ENCODE data around the gene PPHLN1. TPM values are rescaled to one million over a fixed set of nuclear protein-coding genes. Genes with fewer than 3 reads are reported as not detected.

PPHLN1 gene, protein sequence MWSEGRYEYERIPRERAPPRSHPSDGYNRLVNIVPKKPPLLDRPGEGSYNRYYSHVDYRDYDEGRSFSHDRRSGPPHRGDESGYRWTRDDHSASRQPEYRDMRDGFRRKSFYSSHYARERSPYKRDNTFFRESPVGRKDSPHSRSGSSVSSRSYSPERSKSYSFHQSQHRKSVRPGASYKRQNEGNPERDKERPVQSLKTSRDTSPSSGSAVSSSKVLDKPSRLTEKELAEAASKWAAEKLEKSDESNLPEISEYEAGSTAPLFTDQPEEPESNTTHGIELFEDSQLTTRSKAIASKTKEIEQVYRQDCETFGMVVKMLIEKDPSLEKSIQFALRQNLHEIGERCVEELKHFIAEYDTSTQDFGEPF
- total RNA-seq, result 100 to 1,000 TPM in 1 of 2 experiments, 10 to 100 TPM in 1; 98.0 to 104 TPM
- 100 to 1,000 TPM; 152 to 160 TPM for polyA plus RNA-seq

DNA sequence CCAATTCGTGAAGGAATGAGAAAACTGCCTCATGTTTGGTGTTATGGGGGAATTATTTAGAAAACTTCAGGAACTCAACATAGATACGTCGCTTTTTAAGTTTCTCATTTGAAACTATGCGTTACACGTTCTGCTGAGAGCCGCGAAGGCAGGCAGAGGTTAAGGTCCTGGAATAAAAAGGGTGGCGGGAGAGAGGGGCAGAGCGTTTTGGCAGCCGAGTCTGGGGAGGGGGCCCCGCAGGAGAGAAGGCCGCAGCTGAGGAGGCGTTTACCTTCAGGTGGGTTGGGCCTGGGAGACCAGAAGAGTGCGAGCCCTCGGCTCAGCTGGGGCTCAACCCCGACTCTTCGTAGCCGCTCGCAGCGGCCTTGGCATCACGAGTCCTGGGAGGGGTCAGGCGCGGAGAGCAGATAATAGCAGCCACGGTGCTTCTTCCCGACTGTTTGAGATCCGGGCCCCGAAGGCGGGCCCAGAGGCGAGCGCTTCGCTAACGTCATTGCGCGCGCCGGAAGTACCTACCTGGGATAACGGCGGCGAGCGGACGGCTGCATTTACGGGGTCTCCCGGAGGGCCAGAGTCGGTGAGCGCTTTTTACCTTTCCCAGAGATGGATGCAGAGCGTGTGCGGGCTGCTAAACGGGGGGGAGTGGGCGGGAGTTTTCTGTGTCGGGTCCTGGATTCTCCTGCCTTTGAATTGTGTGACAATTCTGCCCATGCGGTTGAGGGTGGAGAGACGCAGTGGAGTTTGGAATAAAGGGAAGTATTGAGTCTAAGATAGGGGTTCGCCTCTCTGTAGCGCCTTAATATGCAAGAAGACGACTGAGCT lies at the start of gene PPHLN1, which contains the start of gene ZCRB1:
PPHLN1 (plus strand) TSS at position 515 of the 822 bp plus-strand sequence. CDS start 9,736 bp downstream, outside the sequence.
ZCRB1 (minus strand) TSS at position 442 of the 822 bp plus-strand sequence. CDS start 1,992 bp downstream, outside the sequence.
- Histone ChIP-seq H3K36me3 (ENCODE audit: insufficient read depth, low read length) (no peaks in the 10 kb centered on the region), H3K27ac (ENCODE audit: low read depth, low read length) (peak within 1 kb of the TSS; percentile 79), H3K27me3 (ENCODE audit: insufficient read depth, low read length) (no peaks in the 10 kb centered on the region), H3K4me3 (ENCODE audit: low read length in 2 of 2) (peak within 1 kb of the TSS; percentile 69 to 84), H3K4me1 (ENCODE audit: insufficient read depth, low read length) (peaks cover 46% of the 10 kb centered on the region), H3K9me3 (ENCODE audit: control insufficient read depth in 1 of 2, low read length in 2 of 2) (no peaks in the 10 kb centered on the region)
- DNase-seq, result peak; percentile 74 to 78 (median 76)
- H3K27me3 Mint-ChIP-seq, result no peaks in the 10 kb centered on the region
- CTCF ChIA-PET (ENCODE audit: partially characterized antibody), result interaction anchor here (1.6 kb wide), 1 partner anchor 10 kb away, joined by 4 read pairs; no protein-coding TSS in a partner anchor
- POLR2A ChIA-PET (ENCODE audit: partially characterized antibody), result interaction anchor here (0.6 to 1.4 kb wide), 5 partner anchors 9 to 1481 kb away, joined by 3 to 5 read pairs (median 4); partner anchors contain the start of genes TWF1 and YAF2
- peak within 1 kb of the TSS; percentile 89 to 99 (median 99) for H3K27ac Mint-ChIP-seq
- peak within 1 kb of the TSS; percentile 94 to 99 (median 99) for H3K4me3 Mint-ChIP-seq
- peaks cover 9 to 18% of the 10 kb centered on the region in 2 donors for H3K36me3 Mint-ChIP-seq
- peaks cover 29 to 60% (median 48%) of the 10 kb centered on the region in 4 donors for H3K4me1 Mint-ChIP-seq
- peaks cover 0 to 1% (median 0%) of the 10 kb centered on the region in 8 donors for H3K9me3 Mint-ChIP-seq
- intact Hi-C loops (cut with micrococcal nuclease), result loop anchor here (1.0 to 5.0 kb wide), 3 partner anchors 88 to 1481 kb away; partner anchors contain the start of genes GXYLT1, TWF1 and YAF2

DNA sequence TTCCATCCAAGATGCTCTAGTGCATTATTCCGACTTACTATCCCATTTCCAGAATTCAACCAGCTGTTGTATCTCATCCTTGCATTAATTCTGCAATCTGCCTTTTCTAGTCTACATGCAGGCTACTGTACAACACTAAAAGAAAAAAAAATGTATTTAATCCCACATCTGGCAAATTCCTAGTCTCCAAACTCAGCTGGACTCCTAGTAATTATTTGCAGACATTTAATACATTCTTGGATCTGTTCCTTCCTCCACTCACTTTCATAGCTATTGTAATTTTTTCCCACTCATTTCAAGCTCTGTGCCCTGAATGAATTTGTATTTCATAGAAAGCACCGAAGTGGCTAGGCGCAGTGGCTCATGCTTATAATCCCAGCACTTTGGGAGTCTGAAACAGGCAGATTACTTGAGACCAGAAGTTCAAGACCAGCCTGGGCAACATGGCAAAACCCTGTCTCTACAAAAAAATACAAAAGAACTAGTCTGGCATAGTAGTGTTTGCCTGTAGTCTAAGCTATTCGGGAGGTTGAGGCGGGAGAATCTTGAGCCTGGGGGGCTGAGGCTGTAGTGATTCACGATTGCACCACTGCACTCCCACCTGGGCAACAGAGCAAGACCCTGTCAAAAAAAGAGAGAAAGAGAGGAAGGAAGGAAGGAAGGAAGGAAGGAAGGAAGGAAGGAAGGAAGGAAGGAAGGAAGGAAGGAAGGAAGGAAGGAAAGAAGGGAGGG lies 48.4 kb upstream of the PPHLN1 start:
- Histone ChIP-seq H3K9me3 (ENCODE audit: control insufficient read depth in 1 of 2, low read length in 2 of 2) (no peaks in the 10 kb centered on the region), H3K27me3 (ENCODE audit: insufficient read depth, low read length) (no peaks in the 10 kb centered on the region), H3K27ac (ENCODE audit: low read depth, low read length) (no peak overlapping the region), H3K36me3 (ENCODE audit: insufficient read depth, low read length) (no peaks in the 10 kb centered on the region), H3K4me3 (ENCODE audit: low read length in 2 of 2) (no peak overlapping the region), H3K4me1 (ENCODE audit: insufficient read depth, low read length) (no peaks in the 10 kb centered on the region)
- intact Hi-C loops (cut with micrococcal nuclease), result no loop called here
- H3K4me1 Mint-ChIP-seq, result no peaks in the 10 kb centered on the region
- H3K36me3 Mint-ChIP-seq, result no peaks in the 10 kb centered on the region
- H3K9me3 Mint-ChIP-seq, result peaks cover 0 to 2% (median 0%) of the 10 kb centered on the region in 8 donors
- no peak for DNase-seq
- H3K4me3 Mint-ChIP-seq, result no peak overlapping the region
- CTCF ChIA-PET (ENCODE audit: partially characterized antibody), result no interaction called here
- POLR2A ChIA-PET (ENCODE audit: partially characterized antibody), result no interaction called here
- peaks cover 0 to 1% of the 10 kb centered on the region in 2 donors for H3K27me3 Mint-ChIP-seq
- no peak overlapping the region for H3K27ac Mint-ChIP-seq

DNA sequence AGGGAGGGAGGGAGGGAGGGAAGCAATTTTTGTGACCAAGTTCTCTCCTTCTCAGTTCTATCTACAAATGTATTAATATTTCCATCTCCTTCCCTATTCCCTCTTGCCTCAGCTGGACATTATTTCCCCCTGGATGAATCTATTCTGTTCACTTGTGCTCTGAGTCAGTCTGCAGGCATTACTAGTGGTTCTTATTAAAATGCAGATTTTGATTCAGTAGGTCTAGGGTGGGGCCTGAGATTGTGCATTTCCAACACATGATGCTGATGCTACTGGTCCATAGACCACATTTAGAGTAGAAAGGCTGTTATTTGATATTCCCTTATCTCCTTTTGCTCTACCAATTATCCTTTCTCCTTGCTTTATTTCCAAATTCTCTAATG lies 47.8 kb upstream of the PPHLN1 start:
- intact Hi-C loops (cut with micrococcal nuclease), result no loop called here
- CTCF ChIA-PET (ENCODE audit: partially characterized antibody), result no interaction called here
- Histone ChIP-seq H3K4me1 (ENCODE audit: insufficient read depth, low read length) (no peaks in the 10 kb centered on the region), H3K27ac (ENCODE audit: low read depth, low read length) (no peak overlapping the region), H3K36me3 (ENCODE audit: insufficient read depth, low read length) (no peaks in the 10 kb centered on the region), H3K27me3 (ENCODE audit: insufficient read depth, low read length) (no peaks in the 10 kb centered on the region), H3K4me3 (ENCODE audit: low read length in 2 of 2) (no peak overlapping the region), H3K9me3 (ENCODE audit: control insufficient read depth in 1 of 2, low read length in 2 of 2) (no peaks in the 10 kb centered on the region)
- Mint-ChIP-seq H3K4me1 (no peaks in the 10 kb centered on the region), H3K27ac (no peak overlapping the region), H3K4me3 (no peak overlapping the region), H3K9me3 (peaks cover 0 to 2% (median 0%) of the 10 kb centered on the region in 8 donors), H3K27me3 (peaks cover 0 to 1% of the 10 kb centered on the region in 2 donors), H3K36me3 (no peaks in the 10 kb centered on the region)
- DNase-seq, result no peak
- POLR2A ChIA-PET (ENCODE audit: partially characterized antibody), result no interaction called here

DNA sequence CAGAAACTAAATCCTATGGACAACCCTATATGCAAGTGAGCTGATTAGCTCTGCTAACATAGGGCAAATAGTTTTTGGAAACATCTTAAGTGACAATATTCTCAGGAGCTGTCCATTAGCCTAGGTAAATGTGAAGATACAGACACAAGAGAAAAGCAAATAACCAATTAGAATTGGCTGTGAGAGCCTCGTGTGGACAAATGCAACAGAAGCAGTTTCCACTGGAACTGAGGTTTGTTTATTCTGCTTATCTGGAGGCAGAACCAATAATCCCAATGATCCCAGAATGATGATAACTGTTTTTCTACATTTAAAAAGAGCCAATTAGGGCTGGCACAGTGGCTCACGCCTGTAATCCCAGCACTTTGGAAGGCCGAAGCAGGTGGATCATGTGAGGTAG lies 44.7 kb upstream of the PPHLN1 start:
- POLR2A ChIA-PET (ENCODE audit: partially characterized antibody), result no interaction called here
- Mint-ChIP-seq H3K36me3 (no peaks in the 10 kb centered on the region), H3K27me3 (peaks cover 0 to 1% of the 10 kb centered on the region in 2 donors), H3K9me3 (peaks cover 0 to 2% (median 0%) of the 10 kb centered on the region in 8 donors), H3K27ac (no peak overlapping the region), H3K4me3 (no peak overlapping the region), H3K4me1 (peaks cover 0 to 3% (median 0%) of the 10 kb centered on the region in 4 donors)
- Histone ChIP-seq H3K4me3 (ENCODE audit: low read length in 2 of 2) (no peak overlapping the region), H3K27ac (ENCODE audit: low read depth, low read length) (no peak overlapping the region), H3K4me1 (ENCODE audit: insufficient read depth, low read length) (no peaks in the 10 kb centered on the region), H3K36me3 (ENCODE audit: insufficient read depth, low read length) (no peaks in the 10 kb centered on the region), H3K27me3 (ENCODE audit: insufficient read depth, low read length) (no peaks in the 10 kb centered on the region), H3K9me3 (ENCODE audit: control insufficient read depth in 1 of 2, low read length in 2 of 2) (no peaks in the 10 kb centered on the region)
- no peak for DNase-seq
- intact Hi-C loops (cut with micrococcal nuclease), result no loop called here
- CTCF ChIA-PET (ENCODE audit: partially characterized antibody), result no interaction called here

DNA sequence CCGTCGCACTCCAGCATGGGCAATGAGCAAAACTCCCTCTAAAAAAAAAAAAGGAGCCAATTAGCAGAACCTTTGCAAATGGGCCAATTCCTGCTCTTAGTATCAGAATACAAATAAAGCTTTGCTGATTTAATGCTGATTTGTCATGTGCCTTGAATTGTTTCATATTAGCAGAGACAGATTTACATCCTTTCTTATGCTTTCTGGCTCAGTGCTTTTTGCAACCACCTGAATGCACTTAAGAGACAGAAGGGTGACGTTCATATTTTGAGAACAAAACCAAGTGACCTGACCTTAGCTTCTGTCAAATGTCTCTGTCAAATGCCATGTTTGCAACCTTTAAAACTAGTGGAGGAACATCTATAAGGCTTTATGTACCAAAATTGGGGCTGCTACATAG lies 44.1 kb upstream of the PPHLN1 start:
- POLR2A ChIA-PET (ENCODE audit: partially characterized antibody), result no interaction called here
- no peak for DNase-seq
- CTCF ChIA-PET (ENCODE audit: partially characterized antibody), result no interaction called here
- Mint-ChIP-seq H3K27ac (no peak overlapping the region), H3K9me3 (peaks cover 0 to 2% (median 0%) of the 10 kb centered on the region in 8 donors), H3K4me3 (no peak overlapping the region), H3K27me3 (peaks cover 0 to 1% of the 10 kb centered on the region in 2 donors), H3K36me3 (no peaks in the 10 kb centered on the region), H3K4me1 (peaks cover 0 to 3% (median 0%) of the 10 kb centered on the region in 4 donors)
- Histone ChIP-seq H3K4me3 (ENCODE audit: low read length in 2 of 2) (no peak overlapping the region), H3K36me3 (ENCODE audit: insufficient read depth, low read length) (no peaks in the 10 kb centered on the region), H3K27ac (ENCODE audit: low read depth, low read length) (no peak overlapping the region), H3K4me1 (ENCODE audit: insufficient read depth, low read length) (no peaks in the 10 kb centered on the region), H3K27me3 (ENCODE audit: insufficient read depth, low read length) (no peaks in the 10 kb centered on the region), H3K9me3 (ENCODE audit: control insufficient read depth in 1 of 2, low read length in 2 of 2) (no peaks in the 10 kb centered on the region)
- intact Hi-C loops (cut with micrococcal nuclease), result no loop called here

DNA sequence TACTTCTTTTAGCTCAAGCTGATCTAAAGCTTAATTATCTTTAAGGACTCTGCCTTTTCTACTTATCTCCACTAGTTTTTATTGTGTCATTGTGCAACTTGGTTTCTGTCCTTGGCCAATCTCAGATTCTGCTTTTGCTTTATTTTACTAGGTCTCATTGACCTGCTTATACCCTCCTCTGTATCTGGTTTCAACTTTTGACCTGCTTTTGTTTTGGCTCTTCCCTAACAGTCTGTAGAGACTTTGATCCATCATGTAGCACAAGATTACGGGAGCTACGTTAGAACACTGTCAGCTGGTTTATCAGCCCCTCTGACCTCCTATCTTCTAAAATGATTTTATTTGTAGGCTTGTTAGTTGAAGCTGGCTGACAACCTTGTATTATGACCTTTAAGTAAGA lies 43.7 kb upstream of the PPHLN1 start:
- Histone ChIP-seq H3K4me1 (ENCODE audit: insufficient read depth, low read length) (no peaks in the 10 kb centered on the region), H3K4me3 (ENCODE audit: low read length in 2 of 2) (no peak overlapping the region), H3K36me3 (ENCODE audit: insufficient read depth, low read length) (no peaks in the 10 kb centered on the region), H3K27me3 (ENCODE audit: insufficient read depth, low read length) (no peaks in the 10 kb centered on the region), H3K27ac (ENCODE audit: low read depth, low read length) (no peak overlapping the region), H3K9me3 (ENCODE audit: control insufficient read depth in 1 of 2, low read length in 2 of 2) (no peaks in the 10 kb centered on the region)
- Mint-ChIP-seq H3K36me3 (no peaks in the 10 kb centered on the region), H3K27ac (no peak overlapping the region), H3K9me3 (no peaks in the 10 kb centered on the region), H3K4me1 (peaks cover 0 to 3% (median 0%) of the 10 kb centered on the region in 4 donors), H3K4me3 (no peak overlapping the region), H3K27me3 (peaks cover under 1 to 1% of the 10 kb centered on the region in 2 donors)
- POLR2A ChIA-PET (ENCODE audit: partially characterized antibody), result no interaction called here
- no peak for DNase-seq
- intact Hi-C loops (cut with micrococcal nuclease), result no loop called here
- CTCF ChIA-PET (ENCODE audit: partially characterized antibody), result no interaction called here
